Measurements from ENCODE around the gene MCC.

Gene MCC

DNA sequence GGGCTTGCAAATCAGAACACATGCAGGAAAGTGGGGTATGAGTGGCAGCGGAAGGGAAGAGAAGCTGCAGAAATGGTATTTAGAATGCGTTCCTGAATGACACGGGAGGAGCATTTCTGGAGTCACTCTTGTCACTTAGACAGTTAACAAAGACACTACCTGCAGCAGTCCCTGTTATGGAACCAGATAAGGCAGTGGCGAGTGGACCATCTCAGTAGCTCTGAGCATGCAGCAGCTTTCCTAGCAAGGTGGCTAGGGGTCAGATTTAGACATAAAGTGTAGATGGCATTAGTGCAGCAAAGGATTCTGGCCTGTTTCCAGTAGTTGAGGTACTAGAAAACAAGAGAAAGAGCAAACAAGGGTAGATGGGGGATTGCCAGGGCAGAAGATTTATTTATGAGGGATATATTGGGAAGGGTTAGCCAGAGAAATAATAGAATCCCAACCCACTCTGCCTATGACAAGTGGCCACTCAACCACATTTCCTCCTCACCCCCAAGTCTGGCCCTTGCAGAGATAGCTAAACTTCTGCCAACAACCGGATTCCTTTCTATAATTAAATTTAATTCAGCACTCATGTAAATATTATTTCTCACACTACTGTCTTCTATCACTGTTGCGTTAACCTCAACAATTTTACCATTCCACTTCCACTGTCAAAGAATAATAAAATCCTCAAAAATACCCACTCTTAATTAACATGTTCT, 310.0 kb downstream of the MCC start:
- Histone ChIP-seq H3K27me3 (ENCODE audit: control insufficient read depth, insufficient read depth, low read length, poor library complexity, severe bottlenecking) (no peaks in the 10 kb centered on the region), H3K36me3 (ENCODE audit: control insufficient read depth, insufficient read depth, low read length) (no peaks in the 10 kb centered on the region), H3K4me1 (ENCODE audit: control insufficient read depth, insufficient read depth, low read length) (no peaks in the 10 kb centered on the region), H3K9me3 (ENCODE audit: control insufficient read depth, low read length) (no peaks in the 10 kb centered on the region), H3K27ac (ENCODE audit: insufficient read depth, low read depth, low read length, poor library complexity, severe bottlenecking) (no peak overlapping the region), H3K4me3 (ENCODE audit: insufficient read depth, low read depth, low read length) (no peak overlapping the region)
- 88 to 94% methylated on average over 6 of the region's 6 CpGs for WGBS, 2 experiments

DNA sequence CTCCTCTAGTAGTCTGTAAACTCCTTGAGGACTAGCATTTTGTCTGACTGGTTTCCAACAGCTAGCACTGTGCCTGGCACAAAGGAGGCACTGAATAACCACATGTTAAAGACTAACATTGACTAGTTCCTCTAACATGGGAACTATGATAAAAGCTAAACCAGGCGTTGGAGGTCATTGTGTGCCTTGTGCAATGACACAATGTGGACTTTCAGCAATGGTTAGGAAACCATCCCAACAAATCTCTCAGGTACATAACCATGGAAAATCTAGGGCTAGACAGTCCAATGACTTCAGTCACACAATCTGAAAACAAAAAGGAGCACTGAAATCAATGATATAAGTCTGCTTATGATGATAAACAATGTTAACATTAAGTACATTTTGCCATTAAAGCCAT, 311.0 kb downstream of the MCC start:
- 89 to 93% methylated on average over 1 of the region's 1 CpG for WGBS, 2 experiments
- no peaks in the 10 kb centered on the region for H3K36me3 ChIP-seq (ENCODE audit: control insufficient read depth, insufficient read depth, low read length)
- no peaks in the 10 kb centered on the region for H3K27me3 ChIP-seq (ENCODE audit: control insufficient read depth, insufficient read depth, low read length, poor library complexity, severe bottlenecking)
- H3K4me3 ChIP-seq (ENCODE audit: insufficient read depth, low read depth, low read length) = no peak overlapping the region
- no peak overlapping the region for H3K27ac ChIP-seq (ENCODE audit: insufficient read depth, low read depth, low read length, poor library complexity, severe bottlenecking)
- H3K4me1 ChIP-seq (ENCODE audit: control insufficient read depth, insufficient read depth, low read length) = no peaks in the 10 kb centered on the region
- H3K9me3 ChIP-seq (ENCODE audit: control insufficient read depth, low read length) = no peaks in the 10 kb centered on the region

DNA sequence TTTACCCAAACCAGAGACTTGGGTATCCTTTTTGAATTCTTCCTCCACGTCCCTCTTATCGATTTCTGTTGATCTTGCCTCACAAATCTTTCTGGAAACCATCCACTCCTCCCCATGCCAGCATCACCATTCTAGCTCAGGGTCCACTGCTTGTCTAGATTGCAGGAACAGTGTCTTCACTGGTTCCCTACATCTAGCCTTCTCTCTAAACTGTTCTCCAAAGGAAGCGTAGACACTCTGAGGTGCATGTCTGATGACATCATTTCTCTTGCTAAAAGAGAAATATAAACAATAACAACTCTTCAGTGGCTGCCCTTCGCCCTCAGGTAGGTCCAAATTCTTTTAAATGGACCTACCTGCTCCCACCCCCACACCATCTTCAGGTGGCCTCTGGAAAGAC, 311.5 kb downstream of the MCC start:
- Histone ChIP-seq H3K27me3 (ENCODE audit: control insufficient read depth, insufficient read depth, low read length, poor library complexity, severe bottlenecking) (no peaks in the 10 kb centered on the region), H3K4me1 (ENCODE audit: control insufficient read depth, insufficient read depth, low read length) (no peaks in the 10 kb centered on the region), H3K27ac (ENCODE audit: insufficient read depth, low read depth, low read length, poor library complexity, severe bottlenecking) (no peak overlapping the region), H3K4me3 (ENCODE audit: insufficient read depth, low read depth, low read length) (no peak overlapping the region), H3K9me3 (ENCODE audit: control insufficient read depth, low read length) (no peaks in the 10 kb centered on the region), H3K36me3 (ENCODE audit: control insufficient read depth, insufficient read depth, low read length) (no peaks in the 10 kb centered on the region)
- WGBS, 2 experiments = 92 to 93% methylated on average over 4 of the region's 4 CpGs

DNA sequence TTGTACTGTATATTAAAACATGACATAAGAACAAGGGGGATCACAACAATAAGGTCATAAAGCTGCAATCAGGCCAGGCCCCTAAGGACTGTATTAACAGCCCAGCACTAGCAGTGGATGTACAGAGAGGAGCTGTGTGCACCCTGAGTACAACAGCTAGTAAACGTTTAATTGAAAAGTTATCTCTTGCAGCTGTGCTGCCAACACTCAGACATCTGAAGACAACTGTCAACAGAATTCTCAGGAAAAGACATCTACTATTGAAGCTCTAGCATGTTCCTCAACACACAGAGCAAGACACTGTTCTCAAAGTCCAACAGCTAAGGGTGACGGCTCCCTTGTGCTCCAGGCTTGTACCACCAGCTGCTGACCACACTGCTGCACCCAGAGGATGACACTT, 312.1 kb downstream of the MCC start:
- no peaks in the 10 kb centered on the region for H3K27me3 ChIP-seq (ENCODE audit: control insufficient read depth, insufficient read depth, low read length, poor library complexity, severe bottlenecking)
- H3K9me3 ChIP-seq (ENCODE audit: control insufficient read depth, low read length) = no peaks in the 10 kb centered on the region
- H3K27ac ChIP-seq (ENCODE audit: insufficient read depth, low read depth, low read length, poor library complexity, severe bottlenecking) = no peak overlapping the region
- H3K36me3 ChIP-seq (ENCODE audit: control insufficient read depth, insufficient read depth, low read length) = no peaks in the 10 kb centered on the region
- H3K4me1 ChIP-seq (ENCODE audit: control insufficient read depth, insufficient read depth, low read length) = no peaks in the 10 kb centered on the region
- 91 to 93% methylated on average over 2 of the region's 2 CpGs for WGBS, 2 experiments
- no peak overlapping the region for H3K4me3 ChIP-seq (ENCODE audit: insufficient read depth, low read depth, low read length)

DNA sequence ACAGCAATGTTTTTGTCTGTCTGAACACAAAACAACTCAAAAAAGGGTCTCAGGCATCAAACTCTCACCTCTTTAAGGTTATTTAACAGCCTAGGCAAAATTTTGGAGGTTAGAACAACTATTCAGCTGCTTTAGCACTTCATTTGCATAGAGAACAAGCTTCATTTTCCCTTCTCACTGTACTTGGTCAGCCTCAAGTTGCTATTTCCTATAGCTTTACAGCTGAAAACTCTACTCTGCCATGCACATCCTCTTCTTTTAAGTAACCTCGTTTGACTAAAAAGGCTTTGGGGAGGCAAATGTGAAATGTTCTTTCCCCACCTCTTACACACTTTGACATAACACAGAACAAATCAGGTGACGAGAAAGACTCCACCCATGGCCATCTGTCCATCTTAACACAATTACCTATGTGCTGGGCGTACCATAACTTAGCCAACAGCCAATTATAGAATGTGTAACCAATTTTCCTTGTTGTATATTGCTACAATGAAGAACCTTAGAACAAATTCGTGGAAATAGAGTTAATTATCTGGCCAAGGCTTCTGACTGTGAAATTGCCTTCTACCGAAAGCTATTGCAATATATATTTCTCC, 315.9 kb downstream of the MCC start:
- H3K9me3 ChIP-seq (ENCODE audit: control insufficient read depth, low read length) = no peaks in the 10 kb centered on the region
- no peaks in the 10 kb centered on the region for H3K36me3 ChIP-seq (ENCODE audit: control insufficient read depth, insufficient read depth, low read length)
- no peak overlapping the region for H3K27ac ChIP-seq (ENCODE audit: insufficient read depth, low read depth, low read length, poor library complexity, severe bottlenecking)
- WGBS, 2 experiments = 90 to 92% methylated on average over 5 of the region's 5 CpGs
- peaks cover 11% of the 10 kb centered on the region for H3K4me1 ChIP-seq (ENCODE audit: control insufficient read depth, insufficient read depth, low read length)
- H3K4me3 ChIP-seq (ENCODE audit: insufficient read depth, low read depth, low read length) = no peak overlapping the region
- H3K27me3 ChIP-seq (ENCODE audit: control insufficient read depth, insufficient read depth, low read length, poor library complexity, severe bottlenecking) = no peaks in the 10 kb centered on the region

DNA sequence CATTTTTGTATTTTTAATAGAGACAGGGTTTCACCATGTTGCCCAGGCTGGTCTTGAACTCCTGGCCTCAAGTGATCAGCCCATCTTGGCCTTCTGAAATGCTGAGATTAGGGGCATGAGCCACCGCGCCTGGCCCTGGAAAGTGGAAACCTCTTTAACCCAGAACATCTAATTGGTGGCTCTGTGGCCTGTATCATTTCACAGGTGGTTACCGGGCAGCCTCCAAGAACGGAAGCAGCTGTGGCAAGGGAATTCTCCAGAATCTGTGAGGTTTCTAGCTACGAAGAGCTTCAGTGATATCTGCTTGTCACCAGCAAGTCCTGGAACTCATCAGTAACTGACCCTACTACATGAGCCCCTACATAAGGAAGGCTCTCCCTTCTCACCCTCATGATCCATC, 316.7 kb downstream of the MCC start:
- Histone ChIP-seq H3K36me3 (ENCODE audit: control insufficient read depth, insufficient read depth, low read length) (no peaks in the 10 kb centered on the region), H3K4me1 (ENCODE audit: control insufficient read depth, insufficient read depth, low read length) (peaks cover 11% of the 10 kb centered on the region), H3K9me3 (ENCODE audit: control insufficient read depth, low read length) (no peaks in the 10 kb centered on the region), H3K27me3 (ENCODE audit: control insufficient read depth, insufficient read depth, low read length, poor library complexity, severe bottlenecking) (no peaks in the 10 kb centered on the region), H3K27ac (ENCODE audit: insufficient read depth, low read depth, low read length, poor library complexity, severe bottlenecking) (no peak overlapping the region), H3K4me3 (ENCODE audit: insufficient read depth, low read depth, low read length) (no peak overlapping the region)
- WGBS, 2 experiments = 91 to 95% methylated on average over 5 of the region's 5 CpGs

DNA sequence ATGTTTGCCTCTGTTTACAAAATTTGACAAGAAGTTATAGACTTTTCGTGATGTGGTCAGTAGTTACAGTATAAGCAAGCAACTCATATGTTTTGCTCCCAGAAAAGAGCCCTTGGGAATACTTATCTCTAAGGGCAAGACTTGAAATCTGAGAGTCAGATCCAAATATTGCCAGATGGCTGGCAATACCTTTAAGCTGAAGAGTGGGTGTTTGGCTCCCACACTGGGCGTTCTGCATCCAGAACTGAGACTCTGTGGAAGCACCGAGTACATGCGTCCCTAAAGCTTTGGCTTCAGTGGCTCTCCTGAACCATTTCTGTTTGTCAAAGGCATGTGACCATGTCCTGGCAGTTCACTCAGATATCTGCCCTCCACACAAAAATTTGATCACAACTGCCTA, 317.5 kb downstream of the MCC start:
- Histone ChIP-seq H3K36me3 (ENCODE audit: control insufficient read depth, insufficient read depth, low read length) (no peaks in the 10 kb centered on the region), H3K9me3 (ENCODE audit: control insufficient read depth, low read length) (no peaks in the 10 kb centered on the region), H3K27ac (ENCODE audit: insufficient read depth, low read depth, low read length, poor library complexity, severe bottlenecking) (no peak overlapping the region), H3K27me3 (ENCODE audit: control insufficient read depth, insufficient read depth, low read length, poor library complexity, severe bottlenecking) (no peaks in the 10 kb centered on the region), H3K4me1 (ENCODE audit: control insufficient read depth, insufficient read depth, low read length) (peaks cover 11% of the 10 kb centered on the region), H3K4me3 (ENCODE audit: insufficient read depth, low read depth, low read length) (no peak overlapping the region)
- WGBS, 2 experiments = 92 to 95% methylated on average over 4 of the region's 4 CpGs

DNA sequence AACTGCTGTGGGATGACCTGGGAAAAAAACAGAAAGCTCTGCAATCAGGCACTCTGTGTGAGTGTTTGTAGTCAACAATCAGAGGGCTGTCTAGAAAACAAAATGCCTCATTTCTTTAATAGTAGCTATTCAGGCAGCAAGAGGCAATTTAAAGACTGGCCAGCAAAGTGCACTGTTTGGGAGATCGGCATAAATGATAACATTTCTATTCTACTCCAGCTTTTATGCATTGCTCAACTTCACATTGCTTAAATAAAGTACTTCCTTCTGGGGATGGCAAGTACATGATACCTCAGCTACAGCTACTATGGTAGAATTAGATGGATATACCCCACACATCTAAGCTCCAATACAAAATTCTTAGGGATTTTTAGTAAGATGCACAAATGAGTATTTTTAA, 318.5 kb downstream of the MCC start:
- no peak overlapping the region for H3K27ac ChIP-seq (ENCODE audit: insufficient read depth, low read depth, low read length, poor library complexity, severe bottlenecking)
- no peak overlapping the region for H3K4me3 ChIP-seq (ENCODE audit: insufficient read depth, low read depth, low read length)
- peaks cover 11% of the 10 kb centered on the region for H3K4me1 ChIP-seq (ENCODE audit: control insufficient read depth, insufficient read depth, low read length)
- H3K36me3 ChIP-seq (ENCODE audit: control insufficient read depth, insufficient read depth, low read length) = no peaks in the 10 kb centered on the region
- 88 to 97% methylated on average over 1 of the region's 1 CpG for WGBS, 2 experiments
- no peaks in the 10 kb centered on the region for H3K27me3 ChIP-seq (ENCODE audit: control insufficient read depth, insufficient read depth, low read length, poor library complexity, severe bottlenecking)
- H3K9me3 ChIP-seq (ENCODE audit: control insufficient read depth, low read length) = no peaks in the 10 kb centered on the region

DNA sequence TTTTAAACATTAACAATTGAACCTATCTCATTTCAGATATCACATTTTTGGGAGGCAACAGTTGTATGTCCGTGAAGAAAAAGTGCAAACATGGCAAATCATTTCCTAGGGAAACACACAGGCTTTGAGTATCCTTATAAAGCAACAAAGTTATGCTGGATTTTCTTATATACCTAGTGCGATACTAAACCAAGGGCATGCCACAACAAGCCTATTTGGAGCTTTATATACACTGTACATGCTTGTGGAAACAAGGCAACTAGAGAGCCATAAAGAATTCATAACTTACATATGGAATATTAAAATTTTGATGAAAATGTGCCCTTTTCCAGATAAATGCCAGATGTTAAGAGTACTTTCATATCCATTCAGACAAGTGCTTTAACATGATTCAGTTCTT, 320.3 kb downstream of the MCC start:
- Histone ChIP-seq H3K4me1 (ENCODE audit: control insufficient read depth, insufficient read depth, low read length) (peaks cover 11% of the 10 kb centered on the region), H3K4me3 (ENCODE audit: insufficient read depth, low read depth, low read length) (no peak overlapping the region), H3K27ac (ENCODE audit: insufficient read depth, low read depth, low read length, poor library complexity, severe bottlenecking) (no peak overlapping the region), H3K27me3 (ENCODE audit: control insufficient read depth, insufficient read depth, low read length, poor library complexity, severe bottlenecking) (no peaks in the 10 kb centered on the region), H3K36me3 (ENCODE audit: control insufficient read depth, insufficient read depth, low read length) (no peaks in the 10 kb centered on the region), H3K9me3 (ENCODE audit: control insufficient read depth, low read length) (no peaks in the 10 kb centered on the region)
- WGBS, 2 experiments = 91 to 100% methylated on average over 2 of the region's 2 CpGs

DNA sequence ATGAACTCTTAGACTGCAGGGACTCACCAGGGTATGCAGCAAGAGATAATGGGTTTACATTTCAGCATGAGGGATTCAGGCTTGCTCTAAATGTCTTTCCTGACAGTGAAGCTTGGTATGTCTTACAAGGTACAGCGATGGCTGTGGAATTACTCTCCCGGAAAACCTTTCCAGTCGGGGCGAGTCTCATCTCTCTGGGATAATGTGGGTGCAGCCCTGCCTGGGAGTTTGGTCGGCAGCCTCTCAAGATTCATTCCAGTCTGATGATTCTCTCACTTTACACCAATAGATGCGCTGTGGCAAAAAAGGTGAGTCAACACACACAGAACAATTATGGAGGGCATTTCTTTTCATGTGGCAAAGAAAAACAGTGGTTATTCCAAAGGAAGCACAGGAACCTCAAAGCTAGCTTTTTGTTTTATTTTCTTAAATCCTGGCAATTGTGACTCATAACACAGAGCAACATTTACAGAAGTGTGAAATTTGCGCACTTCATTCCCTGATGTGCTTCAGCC, 321.3 kb downstream of the MCC start:
- WGBS, 2 experiments = 88 to 90% methylated on average over 7 of the region's 7 CpGs
- H3K4me1 ChIP-seq (ENCODE audit: control insufficient read depth, insufficient read depth, low read length) = peaks cover 11% of the 10 kb centered on the region
- no peak overlapping the region for H3K4me3 ChIP-seq (ENCODE audit: insufficient read depth, low read depth, low read length)
- H3K36me3 ChIP-seq (ENCODE audit: control insufficient read depth, insufficient read depth, low read length) = no peaks in the 10 kb centered on the region
- H3K27ac ChIP-seq (ENCODE audit: insufficient read depth, low read depth, low read length, poor library complexity, severe bottlenecking) = no peak overlapping the region
- H3K27me3 ChIP-seq (ENCODE audit: control insufficient read depth, insufficient read depth, low read length, poor library complexity, severe bottlenecking) = no peaks in the 10 kb centered on the region
- no peaks in the 10 kb centered on the region for H3K9me3 ChIP-seq (ENCODE audit: control insufficient read depth, low read length)

Data from ectodermal cell (in vitro differentiated cells).